Measurements from ENCODE around the gene C16orf95.
"Not testable (repeated sequence)": the region's sequence is repeated elsewhere in the genome, so short reads cannot be mapped to it uniquely, and the experiment has no call there.

Gene C16orf95

GRCh38 chr16:87342504-87342903 lies 25.3 kb upstream of the C16orf95 start:
- H3K4me3 ChIP-seq = no peak overlapping the region
- no peak for TF ChIP-seq CTCF (IDR thresholded peaks at IDR 0.05)
- H3K27ac ChIP-seq = no peak overlapping the region
- DNase-seq (ENCODE audit: low spot score) = no peak

GRCh38 chr16:87340198-87340597 lies 23.0 kb upstream of the C16orf95 start:
- no peak for TF ChIP-seq CTCF (IDR thresholded peaks at IDR 0.05)
- no peak for DNase-seq (ENCODE audit: low spot score)
- H3K4me3 ChIP-seq = no peak overlapping the region
- no peak overlapping the region for H3K27ac ChIP-seq

- DNase-seq (ENCODE audit: low spot score); H3K4me3 ChIP-seq; H3K27ac ChIP-seq: not testable (repeated sequence)
Observed at GRCh38 chr16:87339724-87340105, 22.5 kb upstream of the C16orf95 start.

GRCh38 chr16:87339086-87339723 lies 22.0 kb upstream of the C16orf95 start:
- H3K27ac ChIP-seq = no peak overlapping the region
- DNase-seq (ENCODE audit: low spot score) = no peak
- TF ChIP-seq CTCF (IDR thresholded peaks at IDR 0.05) = no peak
- no peak overlapping the region for H3K4me3 ChIP-seq

- Histone ChIP-seq H3K27ac (no peak overlapping the region), H3K4me3 (no peak overlapping the region)
- no peak for DNase-seq (ENCODE audit: low spot score)
- no peak for TF ChIP-seq CTCF (IDR thresholded peaks at IDR 0.05)
Observed at GRCh38 chr16:87338155-87338765, 21.1 kb upstream of the C16orf95 start.

- DNase-seq (ENCODE audit: low spot score) = no peak
- Histone ChIP-seq H3K27ac (no peak overlapping the region), H3K4me3 (no peak overlapping the region)
- no peak for TF ChIP-seq CTCF (IDR thresholded peaks at IDR 0.05)
Observed at GRCh38 chr16:87337262-87337771, 20.1 kb upstream of the C16orf95 start.

- Histone ChIP-seq H3K27ac (no peak overlapping the region), H3K4me3 (no peak overlapping the region)
- no peak for TF ChIP-seq CTCF (IDR thresholded peaks at IDR 0.05)
- DNase-seq (ENCODE audit: low spot score) = no peak
Observed at GRCh38 chr16:87336434-87337240, 19.4 kb upstream of the C16orf95 start.
